GM23338 (cell line): ENCODE data around the gene CD226. TPM values are rescaled to one million over a fixed set of nuclear protein-coding genes. Genes with fewer than 3 reads are reported as not detected.

Source experiments
- ATAC-seq: fragments of 200-7000 bp; cut with Tn5 transposase; 3 replicates; pipeline ENCODE4 v1.9.1; 2020
- DNase-seq: peaks from one replicate; pipeline ENCODE4 v3.0.0-alpha.2; 2015; ENCODE audit warnings: low spot score
- H2AFZ ChIP-seq: fragments of 200-600 bp; sonication (generic); 2 replicates; pipeline ENCODE4 v1.8.0; 2016; ENCODE audit warnings: antibody characterized with exemption, mild to moderate bottlenecking, moderate library complexity
- H3F3A ChIP-seq: fragments of 200-600 bp; sonication (generic); replicated peaks from 2 replicates; pipeline ENCODE4 v1.8.0; 2017; ENCODE audit warnings: antibody characterized with exemption, mixed run types, low read depth
- H3K27ac ChIP-seq: fragments of 200-600 bp; sonication (generic); 2 replicates; pipeline ENCODE4 v1.6.1; 2016; ENCODE audit warnings: low read depth
- H3K27me3 ChIP-seq: fragments of 200-600 bp; sonication (generic); 2 replicates; pipeline ENCODE4 v1.8.0; 2016; ENCODE audit warnings: mild to moderate bottlenecking, mixed run types, moderate library complexity; ENCODE audit not compliant: insufficient read depth
- H3K36me3 ChIP-seq: fragments of 200-600 bp; sonication (generic); 2 replicates; pipeline ENCODE4 v1.8.0; 2016; ENCODE audit warnings: mild to moderate bottlenecking; ENCODE audit not compliant: insufficient read depth
- H3K4me1 ChIP-seq: fragments of 200-600 bp; sonication (generic); 2 replicates; pipeline ENCODE4 v1.8.0; 2016; ENCODE audit warnings: mild to moderate bottlenecking, moderate library complexity; ENCODE audit not compliant: insufficient read depth
- H3K4me2 ChIP-seq: fragments of 200-600 bp; sonication (generic); 2 replicates; pipeline ENCODE4 v1.7.1; 2017; ENCODE audit warnings: mixed run types
- H3K4me3 ChIP-seq: fragments of 200-600 bp; sonication (generic); 2 replicates; pipeline ENCODE4 v1.6.1; 2016; ENCODE audit warnings: mixed run types
- H3K79me2 ChIP-seq: fragments of 200-600 bp; sonication (generic); replicated peaks from 2 replicates; pipeline ENCODE4 v1.8.0; 2017; ENCODE audit warnings: mild to moderate bottlenecking; ENCODE audit not compliant: insufficient read depth
- H3K9me2 ChIP-seq: fragments of 200-600 bp; sonication (generic); 2 replicates; pipeline ENCODE4 v1.8.0; 2017; ENCODE audit not compliant: insufficient read depth
- H4K20me1 ChIP-seq: fragments of 200-600 bp; sonication (generic); replicated peaks from 2 replicates; pipeline ENCODE4 v1.8.0; 2017; ENCODE audit warnings: mild to moderate bottlenecking; ENCODE audit not compliant: insufficient read depth
- H3K27ac Mint-ChIP-seq: 2 replicates; pipeline ENCODE4 v1.8.0; 2020; ENCODE audit warnings: inconsistent platforms, mild to moderate bottlenecking, moderate library complexity, mixed read lengths
- H3K27me3 Mint-ChIP-seq: 3 replicates; pipeline ENCODE4 v1.8.0; 2022; ENCODE audit warnings: low read depth, mild to moderate bottlenecking, moderate library complexity, mixed read lengths, inconsistent platforms; ENCODE audit not compliant: insufficient read depth, poor library complexity
- H3K36me3 Mint-ChIP-seq: 3 replicates; pipeline ENCODE4 v1.8.0; 2021; ENCODE audit warnings: low read depth, mild to moderate bottlenecking, inconsistent platforms, moderate library complexity, mixed read lengths
- H3K4me1 Mint-ChIP-seq: 3 replicates; pipeline ENCODE4 v1.8.0; 2020; ENCODE audit warnings: mild to moderate bottlenecking, inconsistent platforms, mixed read lengths
- H3K4me3 Mint-ChIP-seq: 3 replicates; pipeline ENCODE4 v1.8.0; 2021; ENCODE audit warnings: moderate library complexity, mild to moderate bottlenecking, inconsistent platforms, mixed read lengths
- H3K9me3 Mint-ChIP-seq: 3 replicates; pipeline ENCODE4 v1.8.0; 2020; ENCODE audit warnings: moderate library complexity, mild to moderate bottlenecking, inconsistent platforms, mixed read lengths
- CREB1 ChIP-seq: fragments of 250-450 bp; sonication (Bioruptor Pico); IDR thresholded peaks from 2 replicates; pipeline ENCODE4 v1.5.0; 2020; ENCODE audit warnings: low read depth, mild to moderate bottlenecking, moderate library complexity
- EZH2 ChIP-seq: fragments of 200-600 bp; sonication (generic); IDR thresholded peaks from one replicate; pipeline ENCODE4 v1.8.0; 2017; ENCODE audit warnings: antibody characterized with exemption, mild to moderate bottlenecking, low read depth; ENCODE audit not compliant: unreplicated experiment
- EZH2phosphoT487 ChIP-seq: fragments of 200-600 bp; sonication (generic); IDR thresholded peaks from one replicate; pipeline ENCODE4 v1.8.1; 2018; ENCODE audit warnings: antibody characterized with exemption; ENCODE audit not compliant: unreplicated experiment
- JUNB ChIP-seq: IDR thresholded peaks from one replicate; pipeline ENCODE4 v1.6.1; 2016; ENCODE audit warnings: antibody characterized with exemption; ENCODE audit not compliant: unreplicated experiment
- POLR2AphosphoS5 ChIP-seq: IDR thresholded peaks from 2 replicates; pipeline ENCODE4 v1.6.1; 2016; ENCODE audit warnings: antibody characterized with exemption, low read depth
- STAT1 ChIP-seq: IDR thresholded peaks from one replicate; pipeline ENCODE4 v1.6.1; 2016; ENCODE audit warnings: antibody characterized with exemption; ENCODE audit not compliant: unreplicated experiment
- ZNF114 ChIP-seq: fragments of 250-450 bp; sonication (Bioruptor Pico); IDR thresholded peaks from 2 replicates; pipeline ENCODE4 v1.5.0; 2020; ENCODE audit warnings: mild to moderate bottlenecking, moderate library complexity
- ZNF462 ChIP-seq: fragments of 250-450 bp; sonication (Bioruptor Pico); IDR thresholded peaks from 2 replicates; pipeline ENCODE4 v1.5.0; 2020; ENCODE audit warnings: mild to moderate bottlenecking, moderate library complexity
- polyA plus RNA-seq: library from polyadenylated mRNA; unstranded; fragments of >200 nt; fragmentation: Nextera tagmentation; extraction: Ambion mirVana; gene quantifications from 2 replicates; pipeline ENCODE4 v1.2.1, GENCODE V29; 2016
- total RNA-seq: library from RNA; depleted of rRNA; stranded (reverse); fragments of >200 nt; shearing (Covaris generic); gene quantifications from 2 replicates; pipeline ENCODE4 v1.2.3, GENCODE V29; 2014
- TF ChIP-seq, protein P1 (sequence below): IDR thresholded peaks from one replicate; pipeline ENCODE4 v1.6.1; 2018; ENCODE audit warnings: antibody characterized with exemption; ENCODE audit not compliant: unreplicated experiment
- TF ChIP-seq, protein P2 (sequence below): IDR thresholded peaks from 2 replicates; pipeline ENCODE4 v1.6.1; 2016; ENCODE audit warnings: antibody characterized with exemption

CD226 gene
- total and polyA plus RNA-seq, 2 experiments from 2014 or later: not detected

DNA sequence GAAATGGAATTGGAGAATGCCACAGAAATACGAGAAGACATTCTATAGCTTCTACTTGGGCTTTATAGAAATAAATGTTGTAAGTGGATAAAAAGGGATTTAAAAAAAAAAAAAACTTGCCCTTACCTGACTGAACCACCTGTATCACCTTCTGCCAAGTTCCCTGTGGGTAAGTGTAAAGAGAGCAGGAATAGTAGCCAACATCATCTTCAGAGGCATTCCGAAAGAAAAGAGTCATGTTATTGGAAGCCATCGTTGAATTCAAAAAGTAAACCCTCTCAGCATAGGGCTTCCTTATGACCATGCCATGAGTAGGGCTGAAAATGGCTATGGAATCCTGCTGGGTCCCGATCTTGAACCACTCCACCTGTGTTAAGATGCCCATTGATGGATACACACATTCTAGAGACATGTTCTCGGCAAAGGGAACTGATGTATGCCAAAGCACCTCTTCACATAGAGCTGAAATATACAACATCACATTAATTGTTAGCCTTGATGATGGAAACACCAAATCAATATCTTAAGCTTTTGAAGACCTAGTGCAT is 991 bp downstream of the CD226 start (continued):
- TF ChIP-seq, protein P1, sequence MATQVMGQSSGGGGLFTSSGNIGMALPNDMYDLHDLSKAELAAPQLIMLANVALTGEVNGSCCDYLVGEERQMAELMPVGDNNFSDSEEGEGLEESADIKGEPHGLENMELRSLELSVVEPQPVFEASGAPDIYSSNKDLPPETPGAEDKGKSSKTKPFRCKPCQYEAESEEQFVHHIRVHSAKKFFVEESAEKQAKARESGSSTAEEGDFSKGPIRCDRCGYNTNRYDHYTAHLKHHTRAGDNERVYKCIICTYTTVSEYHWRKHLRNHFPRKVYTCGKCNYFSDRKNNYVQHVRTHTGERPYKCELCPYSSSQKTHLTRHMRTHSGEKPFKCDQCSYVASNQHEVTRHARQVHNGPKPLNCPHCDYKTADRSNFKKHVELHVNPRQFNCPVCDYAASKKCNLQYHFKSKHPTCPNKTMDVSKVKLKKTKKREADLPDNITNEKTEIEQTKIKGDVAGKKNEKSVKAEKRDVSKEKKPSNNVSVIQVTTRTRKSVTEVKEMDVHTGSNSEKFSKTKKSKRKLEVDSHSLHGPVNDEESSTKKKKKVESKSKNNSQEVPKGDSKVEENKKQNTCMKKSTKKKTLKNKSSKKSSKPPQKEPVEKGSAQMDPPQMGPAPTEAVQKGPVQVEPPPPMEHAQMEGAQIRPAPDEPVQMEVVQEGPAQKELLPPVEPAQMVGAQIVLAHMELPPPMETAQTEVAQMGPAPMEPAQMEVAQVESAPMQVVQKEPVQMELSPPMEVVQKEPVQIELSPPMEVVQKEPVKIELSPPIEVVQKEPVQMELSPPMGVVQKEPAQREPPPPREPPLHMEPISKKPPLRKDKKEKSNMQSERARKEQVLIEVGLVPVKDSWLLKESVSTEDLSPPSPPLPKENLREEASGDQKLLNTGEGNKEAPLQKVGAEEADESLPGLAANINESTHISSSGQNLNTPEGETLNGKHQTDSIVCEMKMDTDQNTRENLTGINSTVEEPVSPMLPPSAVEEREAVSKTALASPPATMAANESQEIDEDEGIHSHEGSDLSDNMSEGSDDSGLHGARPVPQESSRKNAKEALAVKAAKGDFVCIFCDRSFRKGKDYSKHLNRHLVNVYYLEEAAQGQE: no peak

DNA sequence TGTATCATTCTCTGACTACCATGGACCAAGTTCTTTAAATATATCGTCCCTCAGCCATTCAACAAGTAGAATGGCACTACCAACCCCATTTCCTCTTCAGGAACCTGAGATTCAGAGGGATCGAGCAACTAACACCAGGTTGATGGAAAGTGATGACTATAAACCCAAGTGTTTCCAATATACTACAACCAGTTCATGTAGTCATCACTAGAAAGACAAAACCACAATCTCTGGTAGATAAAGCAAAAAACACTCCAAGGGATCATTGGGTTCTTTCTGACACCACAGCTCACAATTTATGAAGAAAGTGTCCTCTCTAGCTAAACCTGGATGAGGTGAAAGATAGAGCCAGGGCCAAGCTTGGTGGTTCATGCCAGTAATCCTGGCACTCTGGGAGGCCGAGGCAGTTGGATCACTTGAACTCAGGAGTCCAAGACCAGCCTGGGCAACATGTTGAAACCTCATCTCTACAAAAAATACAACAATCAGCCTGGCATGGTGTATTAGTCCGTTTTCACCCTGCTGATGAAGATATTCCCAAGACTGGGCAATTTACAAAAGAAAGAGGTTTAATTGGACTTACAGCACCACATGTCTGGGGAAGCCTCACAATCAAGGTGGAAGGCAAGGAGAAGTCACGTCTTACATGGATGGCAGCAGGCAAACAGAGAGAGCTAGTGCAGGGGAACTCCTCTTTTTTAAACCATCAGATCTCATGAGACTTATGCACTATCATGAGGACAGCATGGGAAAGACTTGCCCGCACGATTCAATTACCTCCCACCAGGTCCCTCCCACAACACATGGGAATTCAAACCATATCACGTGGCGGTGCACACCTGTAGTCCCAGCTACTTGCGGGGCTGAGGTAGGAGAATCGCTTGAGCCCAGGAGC is 2.2 kb downstream of the CD226 start:
- Histone ChIP-seq H4K20me1 (no peaks in the 10 kb centered on the region), H3K36me3 (no peaks in the 10 kb centered on the region), H3K9me2 (peaks cover 20% of the 10 kb centered on the region), H3K27me3 (no peaks in the 10 kb centered on the region), H3K79me2 (no peaks in the 10 kb centered on the region), H3F3A (no peaks in the 10 kb centered on the region), H3K4me1 (peaks cover 9% of the 10 kb centered on the region), H2AFZ (0 out of 2 replicates have a peak overlapping the region, but pooled peaks have one; percentile 14), H3K4me3 (no peak overlapping the region), H3K27ac (no peak overlapping the region), H3K4me2 (no peak overlapping the region)
- Mint-ChIP-seq H3K36me3 (peaks cover 12% of the 10 kb centered on the region), H3K4me1 (peaks cover 15% of the 10 kb centered on the region), H3K27me3 (no peaks in the 10 kb centered on the region), H3K9me3 (peaks cover 13% of the 10 kb centered on the region), H3K4me3 (no peak overlapping the region), H3K27ac (peak overlapping the region; percentile 42; the same call in 1 of the 2 replicates)
- ATAC-seq (no peak), DNase-seq (no peak)
- no peak for TF ChIP-seq POLR2AphosphoS5
- no peak for TF ChIP-seq STAT1
- TF ChIP-seq, protein P2, sequence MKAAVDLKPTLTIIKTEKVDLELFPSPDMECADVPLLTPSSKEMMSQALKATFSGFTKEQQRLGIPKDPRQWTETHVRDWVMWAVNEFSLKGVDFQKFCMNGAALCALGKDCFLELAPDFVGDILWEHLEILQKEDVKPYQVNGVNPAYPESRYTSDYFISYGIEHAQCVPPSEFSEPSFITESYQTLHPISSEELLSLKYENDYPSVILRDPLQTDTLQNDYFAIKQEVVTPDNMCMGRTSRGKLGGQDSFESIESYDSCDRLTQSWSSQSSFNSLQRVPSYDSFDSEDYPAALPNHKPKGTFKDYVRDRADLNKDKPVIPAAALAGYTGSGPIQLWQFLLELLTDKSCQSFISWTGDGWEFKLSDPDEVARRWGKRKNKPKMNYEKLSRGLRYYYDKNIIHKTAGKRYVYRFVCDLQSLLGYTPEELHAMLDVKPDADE: no peak
- TF ChIP-seq EZH2phosphoT487: no peak
- TF ChIP-seq EZH2: no peak
- TF ChIP-seq ZNF114 (CRISPR knock-in tag): no peak
- TF ChIP-seq JUNB: no peak
- no peak for TF ChIP-seq ZNF462 (CRISPR knock-in tag)
- no peak for TF ChIP-seq CREB1 (CRISPR knock-in tag)
